Stimulated activated CD8-positive, alpha-beta memory T cell treated with anti-CD3 and anti-CD28 coated beads, Interleukin-2, amount 100 ng/mL, for 1 hour (primary cell): ENCODE data around the gene NR1I3.
A peak's percentile ranks its signal among the peaks of the same experiment; 100 is the strongest.

ENCODE experiments used
- DNase-seq, 2 donors: peaks; one replicate each; pipeline ENCODE4 v3.0.0-alpha.2; 2020; ENCODE audit warnings: low read depth in 2 of 2

NR1I3 gene

GRCh38 chr1:161196521-161197451, 41.2 kb downstream of the NR1I3 start:
- DNase-seq: no peak

GRCh38 chr1:161196111-161196510, 41.9 kb downstream of the NR1I3 start:
- no peak for DNase-seq

- no peak for DNase-seq
Observed at GRCh38 chr1:161195171-161195570, 42.8 kb downstream of the NR1I3 start.

GRCh38 chr1:161193561-161194235, 44.3 kb downstream of the NR1I3 start:
- no peak for DNase-seq

GRCh38 chr1:161192476-161193465, 45.2 kb downstream of the NR1I3 start:
- DNase-seq: peak in 1 of 2 donors; percentile 35

GRCh38 chr1:161191971-161192370, 46.0 kb downstream of the NR1I3 start:
- no peak for DNase-seq

- DNase-seq: no peak
Observed at GRCh38 chr1:161190962-161191521, 47.0 kb downstream of the NR1I3 start.

- DNase-seq: no peak
Observed at GRCh38 chr1:161189036-161189435, 49.0 kb downstream of the NR1I3 start.

GRCh38 chr1:161188381-161188780, 49.6 kb downstream of the NR1I3 start:
- DNase-seq: no peak

- DNase-seq: no peak
Observed at GRCh38 chr1:161187311-161187710, 50.7 kb downstream of the NR1I3 start.

GRCh38 chr1:161185732-161186311, 52.2 kb downstream of the NR1I3 start:
- no peak for DNase-seq

GRCh38 chr1:161185282-161185682, 52.7 kb downstream of the NR1I3 start:
- DNase-seq: peak; percentile 44 to 55

- DNase-seq: peak in 1 of 2 donors; percentile 30
Observed at GRCh38 chr1:161182214-161182613, 55.8 kb downstream of the NR1I3 start.

GRCh38 chr1:161180639-161181038, 57.4 kb downstream of the NR1I3 start:
- DNase-seq: no peak

- DNase-seq: no peak
Observed at GRCh38 chr1:161179698-161180097, 58.3 kb downstream of the NR1I3 start.
